Type B pancreatic cell (in vitro differentiated cells): ENCODE measurements around the gene SDK1. TPM values are rescaled to one million over a fixed set of nuclear protein-coding genes. Genes with fewer than 3 reads are reported as not detected.

Experiments
- DNase-seq: peaks from one replicate; pipeline ENCODE4 v3.0.0; 2021; ENCODE audit warnings: mixed read lengths; ENCODE audit not compliant: unreplicated experiment; ENCODE audit errors: extremely low spot score
- H3K27ac Mint-ChIP-seq: 2 replicates; pipeline ENCODE4 v1.8.0; 2021; ENCODE audit warnings: mild to moderate bottlenecking, mixed read lengths
- H3K27me3 Mint-ChIP-seq: 2 replicates; pipeline ENCODE4 v1.8.0; 2021; ENCODE audit warnings: mixed read lengths
- H3K36me3 Mint-ChIP-seq: 2 replicates; pipeline ENCODE4 v1.8.0; 2021; ENCODE audit warnings: mixed read lengths
- H3K4me1 Mint-ChIP-seq: one replicate; pipeline ENCODE4 v1.8.0; 2021; ENCODE audit warnings: mixed read lengths; ENCODE audit not compliant: unreplicated experiment
- H3K4me3 Mint-ChIP-seq: 2 replicates; pipeline ENCODE4 v1.8.0; 2021; ENCODE audit warnings: mild to moderate bottlenecking, mixed read lengths
- H3K9me3 Mint-ChIP-seq: 2 replicates; pipeline ENCODE4 v1.8.0; 2021; ENCODE audit warnings: mixed read lengths
- total RNA-seq: library from RNA; stranded (reverse); gene quantifications from 2 replicates; pipeline ENCODE4 v1.2.1, GENCODE V29; 2021; ENCODE audit warnings: low replicate concordance
- TF ChIP-seq, protein P1 (sequence below): fragments of 200-600 bp; sonication (generic); conservative IDR thresholded peaks from 2 replicates; pipeline ENCODE4 v1.5.0; 2021; ENCODE audit warnings: antibody characterized with exemption, mild to moderate bottlenecking

Gene SDK1
- total RNA-seq, 1 donor from 2014 or later = 26.1 TPM

GRCh38 chr7:3446786-3447185 lies 145.7 kb downstream of the SDK1 start:
- Mint-ChIP-seq H3K4me3 (no peak overlapping the region), H3K36me3 (peaks cover 12% of the 10 kb centered on the region), H3K4me1 (no peaks in the 10 kb centered on the region), H3K27ac (no peak overlapping the region), H3K27me3 (no peaks in the 10 kb centered on the region), H3K9me3 (peaks cover 16% of the 10 kb centered on the region)
- DNase-seq = no peak
- TF ChIP-seq, protein P1, sequence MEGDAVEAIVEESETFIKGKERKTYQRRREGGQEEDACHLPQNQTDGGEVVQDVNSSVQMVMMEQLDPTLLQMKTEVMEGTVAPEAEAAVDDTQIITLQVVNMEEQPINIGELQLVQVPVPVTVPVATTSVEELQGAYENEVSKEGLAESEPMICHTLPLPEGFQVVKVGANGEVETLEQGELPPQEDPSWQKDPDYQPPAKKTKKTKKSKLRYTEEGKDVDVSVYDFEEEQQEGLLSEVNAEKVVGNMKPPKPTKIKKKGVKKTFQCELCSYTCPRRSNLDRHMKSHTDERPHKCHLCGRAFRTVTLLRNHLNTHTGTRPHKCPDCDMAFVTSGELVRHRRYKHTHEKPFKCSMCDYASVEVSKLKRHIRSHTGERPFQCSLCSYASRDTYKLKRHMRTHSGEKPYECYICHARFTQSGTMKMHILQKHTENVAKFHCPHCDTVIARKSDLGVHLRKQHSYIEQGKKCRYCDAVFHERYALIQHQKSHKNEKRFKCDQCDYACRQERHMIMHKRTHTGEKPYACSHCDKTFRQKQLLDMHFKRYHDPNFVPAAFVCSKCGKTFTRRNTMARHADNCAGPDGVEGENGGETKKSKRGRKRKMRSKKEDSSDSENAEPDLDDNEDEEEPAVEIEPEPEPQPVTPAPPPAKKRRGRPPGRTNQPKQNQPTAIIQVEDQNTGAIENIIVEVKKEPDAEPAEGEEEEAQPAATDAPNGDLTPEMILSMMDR = no peak

DNA sequence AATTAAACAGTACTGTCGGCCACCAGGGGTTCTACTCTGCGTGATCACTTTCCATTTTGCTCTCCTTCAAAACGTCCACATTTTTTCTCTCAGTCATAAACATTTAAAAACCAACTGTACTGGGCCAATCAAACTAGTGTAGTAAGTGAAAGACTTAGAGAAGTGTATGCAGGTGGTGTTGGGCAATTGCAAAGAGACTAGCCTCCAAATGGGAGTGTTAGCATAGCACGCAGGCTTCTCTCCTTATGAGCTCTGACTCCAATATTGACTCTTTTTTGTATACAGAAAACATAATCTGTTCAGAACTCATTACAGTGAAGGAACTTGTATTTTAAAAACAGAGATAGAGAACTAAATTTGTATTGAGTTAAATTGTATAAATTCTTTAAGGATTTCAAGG lies 150.6 kb downstream of the SDK1 start:
- no peak for DNase-seq
- H3K27ac Mint-ChIP-seq = no peak overlapping the region
- no peaks in the 10 kb centered on the region for H3K36me3 Mint-ChIP-seq
- H3K4me1 Mint-ChIP-seq = no peaks in the 10 kb centered on the region
- H3K27me3 Mint-ChIP-seq = no peaks in the 10 kb centered on the region
- no peak overlapping the region for H3K4me3 Mint-ChIP-seq
- H3K9me3 Mint-ChIP-seq = no peaks in the 10 kb centered on the region
- TF ChIP-seq, protein P1 = no peak

DNA sequence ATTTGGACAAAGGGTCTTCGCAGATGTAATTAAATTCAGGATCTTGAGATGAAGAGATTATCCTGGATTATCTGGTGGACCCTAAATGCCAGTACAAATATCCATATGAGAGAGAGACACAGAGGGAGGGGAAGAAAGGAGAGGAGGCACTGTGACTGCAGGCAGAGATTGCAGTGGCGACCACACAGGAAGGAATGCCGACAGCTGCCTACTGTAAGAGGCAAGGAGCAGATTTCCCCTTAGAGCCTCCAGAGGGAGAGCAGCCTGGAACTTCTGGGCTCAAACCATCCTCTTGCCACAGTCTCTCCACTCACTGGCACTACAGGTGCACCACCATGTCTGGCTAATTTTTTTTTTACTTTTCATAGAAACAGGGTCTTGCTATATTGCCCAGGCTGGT lies 152.3 kb downstream of the SDK1 start:
- H3K9me3 Mint-ChIP-seq = no peaks in the 10 kb centered on the region
- no peak overlapping the region for H3K27ac Mint-ChIP-seq
- H3K36me3 Mint-ChIP-seq = no peaks in the 10 kb centered on the region
- H3K27me3 Mint-ChIP-seq = no peaks in the 10 kb centered on the region
- H3K4me1 Mint-ChIP-seq = no peaks in the 10 kb centered on the region
- TF ChIP-seq, protein P1 = no peak
- no peak for DNase-seq
- no peak overlapping the region for H3K4me3 Mint-ChIP-seq

DNA sequence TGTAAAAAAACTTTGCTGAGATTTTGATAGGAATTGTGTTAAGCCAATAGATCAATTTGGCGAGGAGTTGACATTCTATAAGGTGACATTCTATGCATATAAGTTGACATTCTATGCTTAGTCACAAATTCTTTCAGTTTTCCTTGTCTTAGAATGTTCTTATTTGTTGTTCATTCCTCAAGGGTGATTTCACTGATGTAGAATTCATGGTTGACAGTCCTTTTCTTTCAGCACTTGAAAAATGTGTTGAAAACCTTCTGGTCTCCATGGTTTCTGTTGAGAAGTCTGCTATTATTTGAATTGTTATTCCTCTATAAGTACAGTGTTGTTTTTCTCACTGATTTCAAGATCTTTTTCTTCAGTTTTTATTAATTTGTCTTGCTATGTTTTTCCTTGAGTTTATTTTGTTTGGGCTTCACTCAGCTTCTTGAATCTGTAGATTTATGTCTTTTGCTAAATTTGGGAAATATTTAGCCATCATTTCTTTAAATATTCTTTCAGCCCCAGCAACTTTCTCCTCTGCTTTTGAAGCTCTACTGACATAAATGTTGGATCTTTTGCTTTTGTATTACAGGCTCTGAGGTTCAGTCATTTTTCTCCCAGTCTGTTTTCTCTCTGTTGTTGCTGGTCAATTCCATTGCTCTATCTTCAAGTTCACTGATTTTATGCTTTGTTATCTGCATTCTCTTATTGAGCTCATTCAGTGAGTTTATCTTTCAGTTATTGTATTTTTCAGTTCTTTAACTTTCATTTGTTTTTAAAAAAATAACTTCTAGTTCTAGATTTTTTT lies 154.9 kb downstream of the SDK1 start:
- no peaks in the 10 kb centered on the region for H3K4me1 Mint-ChIP-seq
- TF ChIP-seq, protein P1 = no peak
- H3K27me3 Mint-ChIP-seq = no peaks in the 10 kb centered on the region
- DNase-seq = no peak
- no peaks in the 10 kb centered on the region for H3K36me3 Mint-ChIP-seq
- no peak overlapping the region for H3K4me3 Mint-ChIP-seq
- no peak overlapping the region for H3K27ac Mint-ChIP-seq
- no peaks in the 10 kb centered on the region for H3K9me3 Mint-ChIP-seq

GRCh38 chr7:3459111-3459510 lies 158.1 kb downstream of the SDK1 start:
- TF ChIP-seq, protein P1 = no peak
- H3K27ac Mint-ChIP-seq = no peak overlapping the region
- no peak for DNase-seq
- peaks cover 4% of the 10 kb centered on the region for H3K4me1 Mint-ChIP-seq
- peaks cover 6% of the 10 kb centered on the region for H3K36me3 Mint-ChIP-seq
- H3K4me3 Mint-ChIP-seq = no peak overlapping the region
- no peaks in the 10 kb centered on the region for H3K27me3 Mint-ChIP-seq
- no peaks in the 10 kb centered on the region for H3K9me3 Mint-ChIP-seq
